Pancreas (tissue), 10 donors: Measurements from ENCODE around the gene PIGB. TPM values are rescaled to one million over a fixed set of nuclear protein-coding genes. Genes with fewer than 3 reads are reported as not detected.

Source experiments
- ATAC-seq, 4 donors: fragments of 200-7000 bp; cut with Tn5 transposase; one replicate each; pipeline versions ENCODE4 v1.8.0 to v1.9.1; 2020; ENCODE audit warnings: mild to moderate bottlenecking in 4 of 4, moderate library complexity in 4 of 4
- DNase-seq, 6 donors: peaks; one replicate each; pipeline ENCODE4 v3.0.0-alpha.2; 2020
- FAIRE-seq: peaks from 2 replicates; lab custom pipeline; 2012; peaks lifted over from hg19 to GRCh38; lab: Jason Lieb, UNC
- H3K27ac ChIP-seq, 4 donors: fragments of 200-600 bp; sonication (generic); 1 replicate in 3 of 4; 2 replicates in 1 of 4; pipeline versions ENCODE4 v1.5.0 to v1.8.0; 2020
- H3K27me3 ChIP-seq, 4 donors: fragments of 200-600 bp; one replicate each; pipeline ENCODE4 v1.8.0; 2021
- H3K36me3 ChIP-seq, 3 donors: fragments of 200-600 bp; sonication (generic) in 1 of 3; one replicate each; pipeline versions ENCODE4 v1.5.0 to v1.8.0; 2020 to 2021
- H3K4me1 ChIP-seq, 3 donors: fragments of 200-600 bp; one replicate each; pipeline ENCODE4 v1.8.0; 2021
- H3K4me3 ChIP-seq, 4 donors: fragments of 200-600 bp; sonication (generic) in 2 of 4; one replicate each; pipeline versions ENCODE4 v1.5.0 to v1.8.0; 2020 to 2021
- H3K9me3 ChIP-seq, 4 donors: fragments of 200-600 bp; one replicate each; pipeline ENCODE4 v1.8.0; 2021
- WGBS, 2 donors: extraction: QIAGEN DNeasy Blood & Tissue Kit; methylation state at CpG; one replicate each; pipeline ENCODE4 v1.1.7; 2013; 5-methylcytosine and 5-hydroxymethylcytosine counted together
- intact Hi-C, 3 donors: fragments of 100-400 bp; cut with DNase I; formaldehyde crosslinking; loops; one replicate each; pipeline versions ENCODE4 v1.11.1 to v1.14.2; 2022
- polyA plus RNA-seq, 2 donors: library from polyadenylated mRNA; stranded (reverse); fragments of 200-250 nt; gene quantifications; one replicate each; pipeline ENCODE4 v1.2.3, GENCODE V29; 2013
- total RNA-seq, 6 donors: library from RNA; stranded (reverse); fragmentation: NEBNext Ultra II Directional in 4 of 6; extraction: Animal tissue kit (Norgen Biotek cat#: 25700) in 4 of 6; gene quantifications; one replicate each; pipeline versions ENCODE4 v1.2.1 to v1.2.4, GENCODE V29; 2021 to 2023
- TF ChIP-seq, protein P1 (sequence below), 4 donors: fragments of 200-600 bp; sonication (generic) in 3 of 4; IDR thresholded peaks; one replicate each; pipeline versions ENCODE4 v1.5.0 to v1.8.0; 2021; ENCODE audit warnings: antibody characterized with exemption in 4 of 4
- donor health status: healthy with polysubstance abuse.
- donor health status: DM: no; HTN: no; CAD: no; lungs with moderate emphysema.
- donor health status: DM: no; HTN: no; CAD: no.
- donor health status: control.
- donor health status: control.
- donor health status: Bipolar disorder and iron deficiency.
- donor health status: DM: yes; HTN: yes; CAD: no.
- donor health status: DM: no; HTN: no; CAD: no.
- donor health status: DM: no; HTN: no; CAD: no.
- donor health status: DM: yes; HTN: yes; CAD: no.

PIGB gene
- total and polyA plus RNA-seq, 8 donors: 3.4 to 13.1 (median 6.0) TPM

- Histone ChIP-seq H3K27ac (no peak overlapping the region), H3K9me3 (no peaks in the 10 kb centered on the region), H3K4me3 (no peak overlapping the region), H3K4me1 (no peaks in the 10 kb centered on the region), H3K36me3 (peaks cover 0 to 38% (median 0%) of the 10 kb centered on the region in 3 donors), H3K27me3 (no peaks in the 10 kb centered on the region)
- ATAC-seq: no peak
- no peak for FAIRE-seq
- intact Hi-C loops: no loop called here
- 100% methylated on average over 2 of the region's 2 CpGs for WGBS, 2 donors
- TF ChIP-seq, protein P1, sequence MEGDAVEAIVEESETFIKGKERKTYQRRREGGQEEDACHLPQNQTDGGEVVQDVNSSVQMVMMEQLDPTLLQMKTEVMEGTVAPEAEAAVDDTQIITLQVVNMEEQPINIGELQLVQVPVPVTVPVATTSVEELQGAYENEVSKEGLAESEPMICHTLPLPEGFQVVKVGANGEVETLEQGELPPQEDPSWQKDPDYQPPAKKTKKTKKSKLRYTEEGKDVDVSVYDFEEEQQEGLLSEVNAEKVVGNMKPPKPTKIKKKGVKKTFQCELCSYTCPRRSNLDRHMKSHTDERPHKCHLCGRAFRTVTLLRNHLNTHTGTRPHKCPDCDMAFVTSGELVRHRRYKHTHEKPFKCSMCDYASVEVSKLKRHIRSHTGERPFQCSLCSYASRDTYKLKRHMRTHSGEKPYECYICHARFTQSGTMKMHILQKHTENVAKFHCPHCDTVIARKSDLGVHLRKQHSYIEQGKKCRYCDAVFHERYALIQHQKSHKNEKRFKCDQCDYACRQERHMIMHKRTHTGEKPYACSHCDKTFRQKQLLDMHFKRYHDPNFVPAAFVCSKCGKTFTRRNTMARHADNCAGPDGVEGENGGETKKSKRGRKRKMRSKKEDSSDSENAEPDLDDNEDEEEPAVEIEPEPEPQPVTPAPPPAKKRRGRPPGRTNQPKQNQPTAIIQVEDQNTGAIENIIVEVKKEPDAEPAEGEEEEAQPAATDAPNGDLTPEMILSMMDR (IDR thresholded peaks at IDR 0.05): no peak
- DNase-seq: no peak
Observed at GRCh38 chr15:55362641-55363040, 43.6 kb downstream of the PIGB start.

DNA sequence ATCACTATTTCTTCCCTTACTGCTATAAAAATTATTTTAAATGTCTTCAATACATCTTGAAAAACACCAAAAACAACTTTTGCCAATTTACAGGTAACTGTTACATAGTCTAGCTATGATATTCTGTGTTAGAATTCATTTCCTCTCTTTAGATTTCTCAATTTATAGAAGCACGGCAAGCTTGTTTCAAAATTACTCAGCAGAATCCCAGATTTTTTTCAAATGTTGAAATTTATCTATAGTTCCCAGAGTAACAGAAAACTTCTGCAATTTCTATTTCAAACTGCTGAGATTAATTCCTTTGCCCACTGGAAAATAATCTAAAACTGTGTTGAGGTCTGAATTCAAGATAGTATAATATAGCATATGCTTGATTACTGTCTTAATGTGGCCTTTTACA, 48.0 kb downstream of the PIGB start:
- FAIRE-seq: no peak
- H3K36me3 ChIP-seq: peaks cover 5 to 48% (median 6%) of the 10 kb centered on the region in 3 donors

GRCh38 chr15:55372701-55373440, 53.8 kb downstream of the PIGB start:
- 62 to 68% methylated on average over 3 of the region's 3 CpGs for WGBS, 2 donors
- FAIRE-seq (no peak), ATAC-seq (no peak), DNase-seq (no peak)
- Histone ChIP-seq H3K4me1 (no peaks in the 10 kb centered on the region), H3K9me3 (no peaks in the 10 kb centered on the region), H3K4me3 (no peak overlapping the region), H3K27ac (no peak overlapping the region), H3K36me3 (peaks cover 6 to 66% (median 10%) of the 10 kb centered on the region in 3 donors), H3K27me3 (no peaks in the 10 kb centered on the region)
- intact Hi-C loops: no loop called here
- TF ChIP-seq, protein P1 (IDR thresholded peaks at IDR 0.05): no peak

More for the DNA sequence above, 48.0 kb downstream of the PIGB start:
- Histone ChIP-seq H3K4me3 (no peak overlapping the region), H3K9me3 (no peaks in the 10 kb centered on the region), H3K27me3 (no peaks in the 10 kb centered on the region), H3K27ac (no peak overlapping the region), H3K4me1 (no peaks in the 10 kb centered on the region)
- 86 to 93% methylated on average over 1 of the region's 1 CpG for WGBS, 2 donors
- TF ChIP-seq, protein P1 (IDR thresholded peaks at IDR 0.05): no peak
- no peak for ATAC-seq
- intact Hi-C loops: no loop called here
- no peak for DNase-seq

DNA sequence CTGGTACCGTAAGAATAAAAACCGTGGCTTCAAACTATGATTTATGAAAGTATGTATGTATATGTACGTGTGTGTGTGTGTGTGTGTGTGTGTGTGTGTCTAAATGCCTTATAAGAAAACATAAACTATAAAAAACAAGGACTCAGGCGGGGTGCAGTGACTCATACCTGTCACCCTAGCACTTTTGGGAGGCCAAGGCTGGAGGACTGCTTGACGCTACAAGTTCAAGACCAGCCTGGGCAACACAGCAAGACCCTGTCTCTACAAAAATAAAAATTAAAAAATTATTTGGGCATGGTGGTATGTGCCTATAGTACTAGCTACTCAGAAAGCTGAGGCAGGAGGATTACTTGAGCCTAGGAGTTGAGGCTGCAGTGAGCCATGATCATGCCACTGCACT, 60.1 kb downstream of the PIGB start:
- ATAC-seq: no peak
- intact Hi-C loops: no loop called here

More for the DNA sequence above, 60.1 kb downstream of the PIGB start:
- TF ChIP-seq, protein P1 (IDR thresholded peaks at IDR 0.05): no peak
- H3K27me3 ChIP-seq: no peaks in the 10 kb centered on the region
- WGBS, 2 donors: 89 to 94% methylated on average over 5 of the region's 5 CpGs
- no peaks in the 10 kb centered on the region for H3K9me3 ChIP-seq
- FAIRE-seq (no peak), DNase-seq (no peak)
- H3K4me1 ChIP-seq: no peaks in the 10 kb centered on the region
- peaks cover 3 to 58% (median 7%) of the 10 kb centered on the region in 3 donors for H3K36me3 ChIP-seq
- H3K27ac ChIP-seq: no peak overlapping the region
- H3K4me3 ChIP-seq: no peak overlapping the region
